Keratinocyte (primary cell): ENCODE measurements around the gene U2SURP. TPM values are rescaled to one million over a fixed set of nuclear protein-coding genes. Genes with fewer than 3 reads are reported as not detected.

Experiments used
- DNase-seq: peaks from one replicate; pipeline ENCODE4 v3.0.0-alpha.2; 2011; ENCODE audit warnings: low read depth, missing footprints, low spot score
- FAIRE-seq: peaks from 2 replicates; lab custom pipeline; 2011; peaks lifted over from hg19 to GRCh38; lab: Jason Lieb, UNC
- H2AFZ ChIP-seq: 2 replicates; pipeline ENCODE4 v1.6.0; 2012; ENCODE audit warnings: low read length, control low read depth, inconsistent platforms; ENCODE audit not compliant: control insufficient read depth
- H3K27ac ChIP-seq: 2 replicates; pipeline ENCODE4 v1.5.1; 2011; ENCODE audit warnings: low read length; ENCODE audit not compliant: control insufficient read depth, insufficient read depth
- H3K27me3 ChIP-seq: 3 replicates; pipeline ENCODE4 v1.6.0; 2011; ENCODE audit warnings: low read length; ENCODE audit not compliant: control insufficient read depth, insufficient read depth; ENCODE audit errors: extremely low read depth
- H3K36me3 ChIP-seq, 2 experiments: 2 replicates in 1 of 2; 3 replicates in 1 of 2; pipeline ENCODE4 v1.5.1; 2011; ENCODE audit warnings: low read length in 2 of 2, mild to moderate bottlenecking in 1 of 2; ENCODE audit not compliant: control insufficient read depth in 2 of 2, insufficient read depth in 2 of 2; ENCODE audit errors: extremely low read depth in 1 of 2
- H3K4me1 ChIP-seq: 3 replicates; pipeline ENCODE4 v1.5.1; 2011; ENCODE audit warnings: low read length; ENCODE audit not compliant: control insufficient read depth, insufficient read depth; ENCODE audit errors: extremely low read depth
- H3K4me2 ChIP-seq: 3 replicates; pipeline ENCODE4 v1.6.0; 2011; ENCODE audit warnings: low read depth, low read length; ENCODE audit not compliant: control insufficient read depth, insufficient read depth; ENCODE audit errors: extremely low read depth
- H3K4me3 ChIP-seq, 3 experiments: fragments of 200-600 bp in 1 of 3; sonication (generic) in 1 of 3; 2 replicates in 2 of 3; 3 replicates in 1 of 3; pipeline ENCODE4 v1.5.1; 2011 to 2016; ENCODE audit warnings: low read length in 3 of 3, mild to moderate bottlenecking in 3 of 3, control low read depth in 2 of 3, inconsistent platforms in 1 of 3, low read depth in 1 of 3, mixed read lengths in 1 of 3, mixed run types in 1 of 3, moderate library complexity in 1 of 3; ENCODE audit not compliant: control insufficient read depth in 2 of 3, insufficient read depth in 2 of 3; ENCODE audit errors: extremely low read depth in 1 of 3
- H3K79me2 ChIP-seq: 2 replicates; pipeline ENCODE4 v1.6.0; 2012; ENCODE audit warnings: low read length; ENCODE audit not compliant: control insufficient read depth, insufficient read depth
- H3K9ac ChIP-seq: 3 replicates; pipeline ENCODE4 v1.6.0; 2011; ENCODE audit warnings: low read length; ENCODE audit not compliant: control insufficient read depth, insufficient read depth; ENCODE audit errors: extremely low read depth
- H3K9me1 ChIP-seq: 3 replicates; pipeline ENCODE4 v1.6.0; 2011; ENCODE audit warnings: low read length; ENCODE audit not compliant: control insufficient read depth, insufficient read depth; ENCODE audit errors: extremely low read depth
- H3K9me3 ChIP-seq: 2 replicates; pipeline ENCODE4 v1.5.1; 2012; ENCODE audit warnings: low read depth, low read length; ENCODE audit not compliant: control insufficient read depth
- H4K20me1 ChIP-seq: 3 replicates; pipeline ENCODE4 v1.6.0; 2011; ENCODE audit warnings: low read length; ENCODE audit not compliant: control insufficient read depth, insufficient read depth; ENCODE audit errors: extremely low read depth
- EZH2 ChIP-seq: IDR thresholded peaks from one replicate; pipeline ENCODE4 v1.6.1; 2012; ENCODE audit warnings: inconsistent platforms, mild to moderate bottlenecking, low read length, moderate library complexity
- dilution Hi-C: fragments of 300-500 bp; cut with MboI; formaldehyde crosslinking; loops from one replicate; pipeline ENCODE4 v1.7.0; 2020; ENCODE audit warnings: low sequenced_read_pairs; ENCODE audit not compliant: extremely low pct_ligation_motif_present
- polyA plus RNA-seq, 5 experiments: library from polyadenylated mRNA; depleted of rRNA in 3 of 5; stranded (reverse) in 3 of 5; stranded (forward) in 1 of 5; unstranded in 1 of 5; fragments of >200 nt; gene quantifications; 1 replicate in 1 of 5; 2 replicates in 3 of 5; 3 replicates in 1 of 5; pipeline versions ENCODE4 v1.2.1 to v1.2.3, GENCODE V29; 2011 to 2012; ENCODE audit warnings: missing spikeins in 2 of 5, low read depth in 1 of 5, low replicate concordance in 1 of 5
- TF ChIP-seq, protein P1 (sequence below), 3 experiments: IDR thresholded peaks in 1 of 3; conservative IDR thresholded peaks in 1 of 3; optimal IDR thresholded peaks in 1 of 3; 2 replicates in 2 of 3; 3 replicates in 1 of 3; pipeline versions ENCODE3 to v1.5.1; 2011; ENCODE audit warnings: low read length in 3 of 3, mild to moderate bottlenecking in 3 of 3, moderate library complexity in 2 of 3, control low read depth in 1 of 3, inconsistent platforms in 1 of 3; ENCODE audit not compliant: insufficient read depth in 2 of 3; ENCODE audit errors: extremely low read depth in 1 of 3

U2SURP gene
- polyA plus RNA-seq, 1 donor (not counting 4 experiments of a cell fraction or from before 2014, with no cell fraction given), result 75.9 TPM

- H3K9me1 ChIP-seq, result no peaks in the 10 kb centered on the region
- H3K27ac ChIP-seq, result no peak overlapping the region
- H3K4me2 ChIP-seq, result no peak overlapping the region
- no peaks in the 10 kb centered on the region for H3K9me3 ChIP-seq
- H4K20me1 ChIP-seq, result no peaks in the 10 kb centered on the region
- dilution Hi-C loops, result no loop called here
- H3K36me3 ChIP-seq, result no peaks in the 10 kb centered on the region
- FAIRE-seq, result no peak
- H3K4me3 ChIP-seq, result no peak overlapping the region
- no peak overlapping the region for H3K9ac ChIP-seq
- no peaks in the 10 kb centered on the region for H3K27me3 ChIP-seq
- TF ChIP-seq EZH2, result no peak
- TF ChIP-seq, protein P1, sequence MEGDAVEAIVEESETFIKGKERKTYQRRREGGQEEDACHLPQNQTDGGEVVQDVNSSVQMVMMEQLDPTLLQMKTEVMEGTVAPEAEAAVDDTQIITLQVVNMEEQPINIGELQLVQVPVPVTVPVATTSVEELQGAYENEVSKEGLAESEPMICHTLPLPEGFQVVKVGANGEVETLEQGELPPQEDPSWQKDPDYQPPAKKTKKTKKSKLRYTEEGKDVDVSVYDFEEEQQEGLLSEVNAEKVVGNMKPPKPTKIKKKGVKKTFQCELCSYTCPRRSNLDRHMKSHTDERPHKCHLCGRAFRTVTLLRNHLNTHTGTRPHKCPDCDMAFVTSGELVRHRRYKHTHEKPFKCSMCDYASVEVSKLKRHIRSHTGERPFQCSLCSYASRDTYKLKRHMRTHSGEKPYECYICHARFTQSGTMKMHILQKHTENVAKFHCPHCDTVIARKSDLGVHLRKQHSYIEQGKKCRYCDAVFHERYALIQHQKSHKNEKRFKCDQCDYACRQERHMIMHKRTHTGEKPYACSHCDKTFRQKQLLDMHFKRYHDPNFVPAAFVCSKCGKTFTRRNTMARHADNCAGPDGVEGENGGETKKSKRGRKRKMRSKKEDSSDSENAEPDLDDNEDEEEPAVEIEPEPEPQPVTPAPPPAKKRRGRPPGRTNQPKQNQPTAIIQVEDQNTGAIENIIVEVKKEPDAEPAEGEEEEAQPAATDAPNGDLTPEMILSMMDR (optimal IDR thresholded peaks at IDR 0.05 in 1 of 3, IDR thresholded peaks at IDR 0.05 in 1 of 3, conservative IDR thresholded peaks at IDR 0.05 in 1 of 3; ENCODE audit: extremely low read depth in 1 of 3, insufficient read depth in 2 of 3, low read length in 3 of 3), result no peak
- no peak for DNase-seq
- no peak overlapping the region for H2AFZ ChIP-seq
- no peaks in the 10 kb centered on the region for H3K4me1 ChIP-seq
- no peaks in the 10 kb centered on the region for H3K79me2 ChIP-seq
These were observed 80.0 kb downstream of the U2SURP start for GRCh38 chr3:143081365-143081764.

GRCh38 chr3:143081844-143082778 is 80.7 kb downstream of the U2SURP start:
- H3K79me2 ChIP-seq, result no peaks in the 10 kb centered on the region
- H2AFZ ChIP-seq, result no peak overlapping the region
- no peaks in the 10 kb centered on the region for H3K36me3 ChIP-seq
- no peaks in the 10 kb centered on the region for H3K27me3 ChIP-seq
- no peak for TF ChIP-seq EZH2
- TF ChIP-seq, protein P1 (optimal IDR thresholded peaks at IDR 0.05 in 1 of 3, IDR thresholded peaks at IDR 0.05 in 1 of 3, conservative IDR thresholded peaks at IDR 0.05 in 1 of 3; ENCODE audit: extremely low read depth in 1 of 3, insufficient read depth in 2 of 3, low read length in 3 of 3), result no peak
- no peak overlapping the region for H3K4me3 ChIP-seq
- H3K9me3 ChIP-seq, result no peaks in the 10 kb centered on the region
- no peak overlapping the region for H3K4me2 ChIP-seq
- H3K9me1 ChIP-seq, result no peaks in the 10 kb centered on the region
- no peak overlapping the region for H3K9ac ChIP-seq
- no peaks in the 10 kb centered on the region for H3K4me1 ChIP-seq
- dilution Hi-C loops, result no loop called here
- H4K20me1 ChIP-seq, result no peaks in the 10 kb centered on the region
- FAIRE-seq, result no peak
- no peak for DNase-seq
- H3K27ac ChIP-seq, result no peak overlapping the region
